Osteocyte (in vitro differentiated cells): ENCODE data around the gene TJP3. TPM values are rescaled to one million over a fixed set of nuclear protein-coding genes. Genes with fewer than 3 reads are reported as not detected.

Source experiments
- DNase-seq: peaks from one replicate; pipeline ENCODE4 v3.0.0; 2021; ENCODE audit warnings: mixed read lengths; ENCODE audit not compliant: unreplicated experiment; ENCODE audit errors: extremely low spot score
- H3K27ac Mint-ChIP-seq: one replicate; pipeline ENCODE4 v1.8.0; 2021; ENCODE audit warnings: mild to moderate bottlenecking, mixed read lengths; ENCODE audit not compliant: unreplicated experiment
- H3K27me3 Mint-ChIP-seq: one replicate; pipeline ENCODE4 v1.8.0; 2021; ENCODE audit warnings: mixed read lengths; ENCODE audit not compliant: unreplicated experiment
- H3K36me3 Mint-ChIP-seq: one replicate; pipeline ENCODE4 v1.8.0; 2021; ENCODE audit warnings: mixed read lengths; ENCODE audit not compliant: unreplicated experiment
- H3K4me1 Mint-ChIP-seq: one replicate; pipeline ENCODE4 v1.8.0; 2021; ENCODE audit warnings: mixed read lengths; ENCODE audit not compliant: unreplicated experiment
- H3K4me3 Mint-ChIP-seq: one replicate; pipeline ENCODE4 v1.8.0; 2021; ENCODE audit warnings: mild to moderate bottlenecking, moderate library complexity, mixed read lengths; ENCODE audit not compliant: unreplicated experiment
- H3K9me3 Mint-ChIP-seq: one replicate; pipeline ENCODE4 v1.8.0; 2021; ENCODE audit warnings: mixed read lengths; ENCODE audit not compliant: unreplicated experiment
- CTCF ChIP-seq: fragments of 200-600 bp; sonication (generic); IDR thresholded peaks from 2 replicates; pipeline ENCODE4 v1.5.0; 2021; ENCODE audit warnings: antibody characterized with exemption, mild to moderate bottlenecking, moderate library complexity
- total RNA-seq: library from RNA; stranded (reverse); gene quantifications from 2 replicates; pipeline ENCODE4 v1.2.1, GENCODE V29; 2021

Gene TJP3
- total RNA-seq, 1 donor from 2014 or later, result not detected

DNA sequence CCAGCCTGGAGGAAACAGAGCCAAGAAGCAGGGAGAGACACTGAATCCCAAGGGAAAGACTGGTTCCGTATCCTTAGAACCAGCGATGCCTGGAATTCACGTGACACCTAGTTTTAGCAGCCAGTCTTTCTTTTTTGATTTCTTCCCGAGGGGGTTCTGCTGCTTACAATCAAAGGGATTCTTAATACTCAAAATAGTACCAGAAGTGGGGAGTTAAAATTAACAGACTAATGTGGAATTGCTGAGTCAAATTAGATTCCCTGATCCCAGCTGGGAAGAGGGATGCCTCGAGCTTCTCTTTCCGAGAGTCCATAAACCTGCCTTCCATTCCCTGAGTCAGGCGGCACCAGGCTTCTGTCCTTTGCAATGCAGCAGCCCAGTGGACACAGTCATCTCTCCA, 82.8 kb downstream of the TJP3 start:
- H3K4me3 Mint-ChIP-seq, result no peak overlapping the region
- peaks cover 33% of the 10 kb centered on the region for H3K27me3 Mint-ChIP-seq
- H3K36me3 Mint-ChIP-seq, result no peaks in the 10 kb centered on the region
- H3K27ac Mint-ChIP-seq, result no peak overlapping the region
- DNase-seq, result no peak
- no peaks in the 10 kb centered on the region for H3K4me1 Mint-ChIP-seq
- no peak for TF ChIP-seq CTCF
- peaks cover 7% of the 10 kb centered on the region for H3K9me3 Mint-ChIP-seq

DNA sequence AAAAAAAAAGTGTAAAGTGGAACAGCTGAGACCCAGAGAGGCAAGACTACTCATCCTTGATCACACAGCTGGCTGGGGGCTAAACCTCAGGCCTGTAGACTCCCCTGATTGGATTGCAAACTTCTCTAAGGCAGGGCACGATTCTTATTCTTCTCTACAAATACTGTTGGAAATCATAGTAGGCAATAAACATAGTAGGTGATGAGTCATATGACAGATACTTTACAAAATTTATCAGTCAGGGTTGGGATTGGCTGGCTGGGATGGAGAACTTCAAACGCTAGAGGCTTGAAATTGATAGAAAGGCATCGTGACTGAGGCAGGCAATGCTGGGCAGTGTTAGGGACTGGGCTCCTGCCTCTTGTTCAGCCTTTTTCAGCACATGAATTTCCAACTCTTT, 83.9 kb downstream of the TJP3 start:
- Mint-ChIP-seq H3K4me1 (no peaks in the 10 kb centered on the region), H3K4me3 (no peak overlapping the region), H3K27ac (no peak overlapping the region), H3K36me3 (no peaks in the 10 kb centered on the region), H3K27me3 (peaks cover 28% of the 10 kb centered on the region), H3K9me3 (peaks cover 14% of the 10 kb centered on the region)
- DNase-seq, result no peak
- no peak for TF ChIP-seq CTCF

DNA sequence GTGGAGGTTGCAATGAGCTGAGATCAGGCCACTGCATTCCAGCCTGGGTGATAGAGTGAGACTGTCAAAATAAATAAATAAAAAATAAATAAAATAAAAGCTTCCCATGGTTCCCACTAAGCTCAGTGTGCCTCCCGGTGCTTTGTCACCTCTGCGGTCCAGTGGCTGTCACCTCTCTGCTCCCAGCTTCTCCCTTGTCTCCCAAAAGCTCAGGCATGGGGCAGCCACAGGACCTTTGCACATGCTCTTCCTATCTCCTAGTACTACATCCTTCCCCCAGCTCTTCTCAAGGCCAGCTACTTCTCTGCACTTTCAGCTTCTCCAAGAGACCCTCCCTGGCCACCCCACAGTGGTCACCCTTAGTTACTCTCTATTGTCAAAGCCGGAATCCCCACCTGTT, 85.6 kb downstream of the TJP3 start:
- Mint-ChIP-seq H3K4me1 (no peaks in the 10 kb centered on the region), H3K27ac (no peak overlapping the region), H3K9me3 (peaks cover 14% of the 10 kb centered on the region), H3K27me3 (peaks cover 27% of the 10 kb centered on the region), H3K36me3 (no peaks in the 10 kb centered on the region), H3K4me3 (no peak overlapping the region)
- TF ChIP-seq CTCF, result no peak
- no peak for DNase-seq

- H3K27me3 Mint-ChIP-seq, result peaks cover 24% of the 10 kb centered on the region
- TF ChIP-seq CTCF, result no peak
These were observed 88.2 kb downstream of the TJP3 start for GRCh38 chr19:3796358-3796757.

DNA sequence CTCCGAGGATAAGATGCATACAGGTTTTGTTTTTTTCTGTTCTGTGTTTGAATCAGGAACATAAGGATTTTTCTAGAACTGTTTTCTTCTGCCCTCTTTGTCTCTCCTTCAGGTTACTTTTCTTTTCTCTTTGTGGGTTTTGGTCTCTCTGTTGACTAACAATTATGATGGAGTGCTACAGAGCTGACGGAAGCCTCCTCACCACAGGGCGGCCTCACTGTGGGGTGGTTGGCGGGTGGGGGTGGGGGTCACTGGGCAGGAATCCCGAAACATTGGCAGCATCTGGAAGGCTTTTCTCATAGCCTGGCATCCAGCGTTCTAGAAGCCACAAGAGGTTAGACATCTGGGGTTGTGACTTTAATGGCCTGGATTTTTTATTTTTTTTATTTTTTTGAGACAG, 90.0 kb downstream of the TJP3 start:
- no peak for TF ChIP-seq CTCF
- Mint-ChIP-seq H3K9me3 (peaks cover 7% of the 10 kb centered on the region), H3K27ac (no peak overlapping the region), H3K4me3 (no peak overlapping the region), H3K4me1 (peaks cover 4% of the 10 kb centered on the region), H3K36me3 (no peaks in the 10 kb centered on the region), H3K27me3 (peaks cover 32% of the 10 kb centered on the region)
- DNase-seq, result no peak

More at GRCh38 chr19:3796358-3796757, 88.2 kb downstream of the TJP3 start:
- H3K36me3 Mint-ChIP-seq, result no peaks in the 10 kb centered on the region
- peaks cover 7% of the 10 kb centered on the region for H3K9me3 Mint-ChIP-seq
- no peak overlapping the region for H3K4me3 Mint-ChIP-seq
- no peak overlapping the region for H3K27ac Mint-ChIP-seq
- peaks cover 2% of the 10 kb centered on the region for H3K4me1 Mint-ChIP-seq
- no peak for DNase-seq

Other genes with a start within 250 kb of the TJP3 start
- gene SMIM24, start 227.9 kb upstream of the TJP3 start, total RNA-seq, result not detected in 2 replicates
- not detected in 2 replicates for gene SMIM44, start 224.9 kb upstream of the TJP3 start, total RNA-seq
- gene DOHH, start 207.7 kb upstream of the TJP3 start, total RNA-seq, result 10.0 and 10.8 TPM in 2 replicates
- 45.3 and 49.5 TPM in 2 replicates for gene FZR1, start 202.1 kb upstream of the TJP3 start, total RNA-seq
- gene TEKTIP1, start 169.2 kb upstream of the TJP3 start, total RNA-seq, result 0.73 and 0.97 TPM in 2 replicates
- 85.5 and 91.7 TPM in 2 replicates for gene MFSD12, start 150.8 kb upstream of the TJP3 start, total RNA-seq
- gene HMG20B, start 135.4 kb upstream of the TJP3 start, total RNA-seq, result 74.1 and 81.4 TPM in 2 replicates
- 0.67 and 1.2 TPM in 2 replicates for gene GIPC3, start 122.9 kb upstream of the TJP3 start, total RNA-seq
- 0.30 TPM in 1 of 2 replicates, not detected in the other for gene TBXA2R, start 101.5 kb upstream of the TJP3 start, total RNA-seq
- 24.7 and 26.6 TPM in 2 replicates for gene CACTIN, start 81.6 kb upstream of the TJP3 start, total RNA-seq
- 73.0 and 75.7 TPM in 2 replicates for gene PIP5K1C, start 7.9 kb upstream of the TJP3 start, total RNA-seq
- gene APBA3, start 53.3 kb downstream of the TJP3 start, total RNA-seq, result 21.6 and 24.7 TPM in 2 replicates
- gene MRPL54, start 54.3 kb downstream of the TJP3 start, total RNA-seq, result 43.8 and 53.2 TPM in 2 replicates
- not detected in 2 replicates for gene RAX2, start 63.8 kb downstream of the TJP3 start, total RNA-seq
- gene MATK, start 78.0 kb downstream of the TJP3 start, total RNA-seq, result not detected in 2 replicates
- gene ZFR2, start 160.7 kb downstream of the TJP3 start, total RNA-seq, result 0.44 TPM in 1 of 2 replicates, not detected in the other
- gene ATCAY, start 172.3 kb downstream of the TJP3 start, total RNA-seq, result not detected in 2 replicates
- not detected in 2 replicates for gene NMRK2, start 224.7 kb downstream of the TJP3 start, total RNA-seq